GM04504 (cell line): ENCODE results near the gene KCTD1.
"Not testable (repeated sequence)": the region's sequence is repeated elsewhere in the genome, so short reads cannot be mapped to it uniquely, and the experiment has no call there.

Source experiments
- DNase-seq: peaks from one replicate; pipeline ENCODE4 v3.0.0-alpha.2; 2012; ENCODE audit warnings: low read depth

Gene KCTD1

GRCh38 chr18:26457611-26458353, 90.6 kb downstream of the KCTD1 start:
- no peak for DNase-seq

GRCh38 chr18:26457195-26457594, 91.2 kb downstream of the KCTD1 start:
- DNase-seq: no peak

- DNase-seq: no peak
These were observed 92.3 kb downstream of the KCTD1 start for GRCh38 chr18:26456070-26456491.

GRCh38 chr18:26455639-26456038, 92.7 kb downstream of the KCTD1 start:
- no peak for DNase-seq

- no peak for DNase-seq
These were observed 93.7 kb downstream of the KCTD1 start for GRCh38 chr18:26454616-26455015.

- DNase-seq: no peak
These were observed 94.2 kb downstream of the KCTD1 start for GRCh38 chr18:26454192-26454591.

- no peak for DNase-seq
These were observed 94.9 kb downstream of the KCTD1 start for GRCh38 chr18:26453386-26453901.

GRCh38 chr18:26450989-26451682, 97.2 kb downstream of the KCTD1 start:
- DNase-seq: no peak

GRCh38 chr18:26448714-26449159, 99.6 kb downstream of the KCTD1 start:
- no peak for DNase-seq

GRCh38 chr18:26443853-26444252, 104.5 kb downstream of the KCTD1 start:
- no peak for DNase-seq

- no peak for DNase-seq
These were observed 106.2 kb downstream of the KCTD1 start for GRCh38 chr18:26442126-26442525.

GRCh38 chr18:26440644-26441043, 107.7 kb downstream of the KCTD1 start:
- DNase-seq: no peak

- DNase-seq: no peak
These were observed 108.8 kb downstream of the KCTD1 start for GRCh38 chr18:26439537-26439936.

GRCh38 chr18:26438980-26439379, 109.4 kb downstream of the KCTD1 start:
- no peak for DNase-seq

- DNase-seq: not testable (repeated sequence)
These were observed 110.7 kb downstream of the KCTD1 start for GRCh38 chr18:26437634-26438033.

- peak; percentile 50 for DNase-seq
These were observed 111.9 kb downstream of the KCTD1 start for GRCh38 chr18:26436176-26437051.

GRCh38 chr18:26435415-26436095, 112.8 kb downstream of the KCTD1 start:
- no peak for DNase-seq

GRCh38 chr18:26434887-26435286, 113.5 kb downstream of the KCTD1 start:
- DNase-seq: no peak

- no peak for DNase-seq
These were observed 115.5 kb downstream of the KCTD1 start for GRCh38 chr18:26432651-26433424.

GRCh38 chr18:26429535-26430226, 118.7 kb downstream of the KCTD1 start:
- DNase-seq: peak; percentile 67
